HEK293 (cell line): Measurements from ENCODE around the gene PSMD12.

ENCODE experiments used
- CTCF ChIA-PET: fragments of 350-600 bp; formaldehyde crosslinking; extraction: SDS; loops from one replicate; lab custom pipeline; 2021; ENCODE audit warnings: antibody characterized with exemption; lab: Yijun Ruan, JAX
- POLR2A ChIA-PET: fragments of 300-600 bp; formaldehyde crosslinking; extraction: SDS; loops from one replicate; lab custom pipeline; 2020; ENCODE audit warnings: antibody characterized with exemption, inconsistent platforms; lab: Yijun Ruan, JAX
- H3K27ac ChIP-seq: fragments of 200-500 bp; sonication (Bioruptor generic); 2 replicates; pipeline ENCODE4 v1.5.1; 2014; ENCODE audit warnings: low read depth, low read length, control low read depth, inconsistent platforms; ENCODE audit errors: extremely low read depth
- H3K36me3 ChIP-seq, 2 experiments: fragments of 200-500 bp in 1 of 2; sonication (Bioruptor generic) in 1 of 2; 1 replicate in 1 of 2; 2 replicates in 1 of 2; pipeline ENCODE4 v1.5.1; 2014 to 2017; ENCODE audit warnings: inconsistent platforms in 2 of 2, low read length in 2 of 2; ENCODE audit not compliant: control insufficient read depth in 2 of 2, insufficient read depth in 1 of 2
- H3K4me1 ChIP-seq: fragments of 200-500 bp; sonication (Bioruptor generic); 2 replicates; pipeline ENCODE4 v1.5.1; 2014; ENCODE audit warnings: mild to moderate bottlenecking, low read length, inconsistent platforms; ENCODE audit not compliant: control insufficient read depth, insufficient read depth
- H3K4me3 ChIP-seq: 2 replicates; pipeline ENCODE4 v1.5.1; 2011; ENCODE audit warnings: low read depth, mild to moderate bottlenecking, control low read depth, low read length, moderate library complexity
- H3K9me3 ChIP-seq: fragments of 200-500 bp; sonication (Bioruptor generic); 2 replicates; pipeline ENCODE4 v1.5.1; 2014; ENCODE audit warnings: low read depth, low read length, inconsistent platforms; ENCODE audit not compliant: control insufficient read depth, insufficient read depth
- IKZF3 ChIP-seq: fragments of 450-650 bp; IDR thresholded peaks from 2 replicates; pipeline ENCODE4 v1.5.0; 2018; ENCODE audit warnings: missing biosample characterization, mild to moderate bottlenecking, missing genetic modification characterization, moderate library complexity
- KLF16 ChIP-seq: fragments of 450-650 bp; formaldehyde crosslinking; IDR thresholded peaks from 2 replicates; pipeline ENCODE4 v1.5.1; 2017; ENCODE audit warnings: missing biosample characterization, missing genetic modification characterization
- MYNN ChIP-seq: fragments of 450-650 bp; formaldehyde crosslinking; IDR thresholded peaks from 2 replicates; pipeline ENCODE4 v1.5.1; 2016; ENCODE audit warnings: missing biosample characterization, missing genetic modification characterization, borderline replicate concordance
- ZFHX2 ChIP-seq: fragments of 450-650 bp; formaldehyde crosslinking; conservative IDR thresholded peaks from 2 replicates; pipeline ENCODE4 v1.5.1; 2016; ENCODE audit warnings: missing biosample characterization, missing genetic modification characterization
- ZNF121 ChIP-seq: fragments of 450-650 bp; formaldehyde crosslinking; IDR thresholded peaks from 2 replicates; pipeline ENCODE4 v1.5.1; 2016; ENCODE audit warnings: missing biosample characterization, missing genetic modification characterization
- ZNF292 ChIP-seq: fragments of 450-650 bp; formaldehyde crosslinking; IDR thresholded peaks from 2 replicates; pipeline ENCODE4 v1.5.1; 2016; ENCODE audit warnings: low read depth, missing biosample characterization, missing genetic modification characterization, borderline replicate concordance
- ZNF416 ChIP-seq: fragments of 450-650 bp; formaldehyde crosslinking; IDR thresholded peaks from 2 replicates; pipeline ENCODE4 v1.5.1; 2016; ENCODE audit warnings: missing biosample characterization, missing genetic modification characterization
- ZNF514 ChIP-seq: fragments of 450-650 bp; formaldehyde crosslinking; IDR thresholded peaks from 2 replicates; pipeline ENCODE4 v1.5.1; 2016; ENCODE audit warnings: missing biosample characterization, missing genetic modification characterization
- ZNF555 ChIP-seq: fragments of 450-650 bp; formaldehyde crosslinking; conservative IDR thresholded peaks from 2 replicates; pipeline ENCODE4 v1.5.1; 2017; ENCODE audit warnings: missing biosample characterization, mild to moderate bottlenecking, missing genetic modification characterization, inconsistent platforms
- ZNF596 ChIP-seq: fragments of 450-650 bp; IDR thresholded peaks from 2 replicates; pipeline ENCODE4 v1.5.0; 2018; ENCODE audit warnings: missing biosample characterization, mild to moderate bottlenecking, missing genetic modification characterization, moderate library complexity
- ZNF629 ChIP-seq: fragments of 450-650 bp; formaldehyde crosslinking; IDR thresholded peaks from 2 replicates; pipeline ENCODE4 v1.5.1; 2017; ENCODE audit warnings: missing biosample characterization, missing genetic modification characterization
- ZNF664 ChIP-seq: fragments of 450-650 bp; formaldehyde crosslinking; IDR thresholded peaks from 2 replicates; pipeline ENCODE4 v1.5.1; 2016; ENCODE audit warnings: missing biosample characterization, missing genetic modification characterization
- ZNF785 ChIP-seq: fragments of 450-650 bp; formaldehyde crosslinking; IDR thresholded peaks from 2 replicates; pipeline ENCODE4 v1.5.1; 2016; ENCODE audit warnings: missing biosample characterization, missing genetic modification characterization
- ZNF830 ChIP-seq: fragments of 450-650 bp; IDR thresholded peaks from 2 replicates; pipeline ENCODE4 v1.5.0; 2018; ENCODE audit warnings: missing biosample characterization, missing genetic modification characterization, low read depth, mild to moderate bottlenecking, moderate library complexity
- TF ChIP-seq, protein P1 (sequence below): fragments of 450-650 bp; formaldehyde crosslinking; IDR thresholded peaks from 2 replicates; pipeline ENCODE4 v1.5.1; 2016; ENCODE audit warnings: missing biosample characterization, missing genetic modification characterization
- TF ChIP-seq, protein P2 (sequence below): fragments of 450-650 bp; formaldehyde crosslinking; IDR thresholded peaks from 2 replicates; pipeline ENCODE4 v1.5.1; 2016; ENCODE audit warnings: missing biosample characterization, missing genetic modification characterization
- TF ChIP-seq, protein P3 (sequence below): fragments of 450-650 bp; formaldehyde crosslinking; IDR thresholded peaks from 2 replicates; pipeline ENCODE4 v1.5.1; 2016; ENCODE audit warnings: missing biosample characterization, missing genetic modification characterization
- TF ChIP-seq, protein P4 (sequence below): fragments of 450-650 bp; formaldehyde crosslinking; IDR thresholded peaks from 2 replicates; pipeline ENCODE4 v1.5.1; 2016; ENCODE audit warnings: missing biosample characterization, missing genetic modification characterization

PSMD12 gene

DNA sequence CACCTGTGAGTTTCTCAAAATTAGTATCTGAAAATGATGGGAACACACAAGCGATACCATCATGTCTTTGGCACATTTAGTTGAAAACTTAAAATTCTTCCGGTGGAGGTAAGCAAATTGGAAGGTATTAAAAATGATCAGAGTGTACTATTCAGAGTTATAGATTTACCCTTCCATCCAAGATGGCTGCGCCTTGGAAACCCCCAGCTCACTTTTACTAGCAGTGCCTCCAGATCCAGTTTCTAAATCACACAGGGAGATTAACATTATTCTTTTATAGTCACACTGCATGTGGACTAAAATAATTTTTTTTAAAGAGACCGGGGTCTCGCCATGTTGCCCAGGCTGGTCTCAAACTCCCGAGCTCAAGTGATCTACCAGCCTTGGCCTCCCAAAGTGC lies 25.7 kb upstream of the PSMD12 start:
- TF ChIP-seq ZNF596 (no peak), ZNF830 (no peak), ZNF416 (tag by site-specific recombination) (no peak), KLF16 (tag by site-specific recombination) (no peak), ZNF292 (tag by site-specific recombination) (no peak), IKZF3 (tag by site-specific recombination) (no peak), ZNF664 (tag by site-specific recombination) (no peak), MYNN (tag by site-specific recombination) (no peak), ZNF629 (tag by site-specific recombination) (no peak), ZNF121 (tag by site-specific recombination) (no peak), ZNF514 (tag by site-specific recombination) (no peak), ZNF785 (tag by site-specific recombination) (no peak), ZNF555 (tag by site-specific recombination) (no peak), ZFHX2 (tag by site-specific recombination) (no peak)
- TF ChIP-seq, protein P1, sequence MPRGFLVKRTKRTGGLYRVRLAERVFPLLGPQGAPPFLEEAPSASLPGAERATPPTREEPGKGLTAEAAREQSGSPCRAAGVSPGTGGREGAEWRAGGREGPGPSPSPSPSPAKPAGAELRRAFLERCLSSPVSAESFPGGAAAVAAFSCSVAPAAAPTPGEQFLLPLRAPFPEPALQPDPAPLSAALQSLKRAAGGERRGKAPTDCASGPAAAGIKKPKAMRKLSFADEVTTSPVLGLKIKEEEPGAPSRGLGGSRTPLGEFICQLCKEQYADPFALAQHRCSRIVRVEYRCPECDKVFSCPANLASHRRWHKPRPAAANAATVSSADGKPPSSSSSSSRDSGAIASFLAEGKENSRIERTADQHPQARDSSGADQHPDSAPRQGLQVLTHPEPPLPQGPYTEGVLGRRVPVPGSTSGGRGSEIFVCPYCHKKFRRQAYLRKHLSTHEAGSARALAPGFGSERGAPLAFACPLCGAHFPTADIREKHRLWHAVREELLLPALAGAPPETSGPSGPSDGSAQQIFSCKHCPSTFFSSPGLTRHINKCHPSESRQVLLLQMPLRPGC (tag by site-specific recombination): no peak
- TF ChIP-seq, protein P2, sequence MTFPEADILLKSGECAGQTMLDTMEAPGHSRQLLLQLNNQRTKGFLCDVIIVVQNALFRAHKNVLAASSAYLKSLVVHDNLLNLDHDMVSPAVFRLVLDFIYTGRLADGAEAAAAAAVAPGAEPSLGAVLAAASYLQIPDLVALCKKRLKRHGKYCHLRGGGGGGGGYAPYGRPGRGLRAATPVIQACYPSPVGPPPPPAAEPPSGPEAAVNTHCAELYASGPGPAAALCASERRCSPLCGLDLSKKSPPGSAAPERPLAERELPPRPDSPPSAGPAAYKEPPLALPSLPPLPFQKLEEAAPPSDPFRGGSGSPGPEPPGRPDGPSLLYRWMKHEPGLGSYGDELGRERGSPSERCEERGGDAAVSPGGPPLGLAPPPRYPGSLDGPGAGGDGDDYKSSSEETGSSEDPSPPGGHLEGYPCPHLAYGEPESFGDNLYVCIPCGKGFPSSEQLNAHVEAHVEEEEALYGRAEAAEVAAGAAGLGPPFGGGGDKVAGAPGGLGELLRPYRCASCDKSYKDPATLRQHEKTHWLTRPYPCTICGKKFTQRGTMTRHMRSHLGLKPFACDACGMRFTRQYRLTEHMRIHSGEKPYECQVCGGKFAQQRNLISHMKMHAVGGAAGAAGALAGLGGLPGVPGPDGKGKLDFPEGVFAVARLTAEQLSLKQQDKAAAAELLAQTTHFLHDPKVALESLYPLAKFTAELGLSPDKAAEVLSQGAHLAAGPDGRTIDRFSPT (tag by site-specific recombination): no peak
- TF ChIP-seq, protein P3, sequence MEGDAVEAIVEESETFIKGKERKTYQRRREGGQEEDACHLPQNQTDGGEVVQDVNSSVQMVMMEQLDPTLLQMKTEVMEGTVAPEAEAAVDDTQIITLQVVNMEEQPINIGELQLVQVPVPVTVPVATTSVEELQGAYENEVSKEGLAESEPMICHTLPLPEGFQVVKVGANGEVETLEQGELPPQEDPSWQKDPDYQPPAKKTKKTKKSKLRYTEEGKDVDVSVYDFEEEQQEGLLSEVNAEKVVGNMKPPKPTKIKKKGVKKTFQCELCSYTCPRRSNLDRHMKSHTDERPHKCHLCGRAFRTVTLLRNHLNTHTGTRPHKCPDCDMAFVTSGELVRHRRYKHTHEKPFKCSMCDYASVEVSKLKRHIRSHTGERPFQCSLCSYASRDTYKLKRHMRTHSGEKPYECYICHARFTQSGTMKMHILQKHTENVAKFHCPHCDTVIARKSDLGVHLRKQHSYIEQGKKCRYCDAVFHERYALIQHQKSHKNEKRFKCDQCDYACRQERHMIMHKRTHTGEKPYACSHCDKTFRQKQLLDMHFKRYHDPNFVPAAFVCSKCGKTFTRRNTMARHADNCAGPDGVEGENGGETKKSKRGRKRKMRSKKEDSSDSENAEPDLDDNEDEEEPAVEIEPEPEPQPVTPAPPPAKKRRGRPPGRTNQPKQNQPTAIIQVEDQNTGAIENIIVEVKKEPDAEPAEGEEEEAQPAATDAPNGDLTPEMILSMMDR (tag by site-specific recombination): no peak
- TF ChIP-seq, protein P4, sequence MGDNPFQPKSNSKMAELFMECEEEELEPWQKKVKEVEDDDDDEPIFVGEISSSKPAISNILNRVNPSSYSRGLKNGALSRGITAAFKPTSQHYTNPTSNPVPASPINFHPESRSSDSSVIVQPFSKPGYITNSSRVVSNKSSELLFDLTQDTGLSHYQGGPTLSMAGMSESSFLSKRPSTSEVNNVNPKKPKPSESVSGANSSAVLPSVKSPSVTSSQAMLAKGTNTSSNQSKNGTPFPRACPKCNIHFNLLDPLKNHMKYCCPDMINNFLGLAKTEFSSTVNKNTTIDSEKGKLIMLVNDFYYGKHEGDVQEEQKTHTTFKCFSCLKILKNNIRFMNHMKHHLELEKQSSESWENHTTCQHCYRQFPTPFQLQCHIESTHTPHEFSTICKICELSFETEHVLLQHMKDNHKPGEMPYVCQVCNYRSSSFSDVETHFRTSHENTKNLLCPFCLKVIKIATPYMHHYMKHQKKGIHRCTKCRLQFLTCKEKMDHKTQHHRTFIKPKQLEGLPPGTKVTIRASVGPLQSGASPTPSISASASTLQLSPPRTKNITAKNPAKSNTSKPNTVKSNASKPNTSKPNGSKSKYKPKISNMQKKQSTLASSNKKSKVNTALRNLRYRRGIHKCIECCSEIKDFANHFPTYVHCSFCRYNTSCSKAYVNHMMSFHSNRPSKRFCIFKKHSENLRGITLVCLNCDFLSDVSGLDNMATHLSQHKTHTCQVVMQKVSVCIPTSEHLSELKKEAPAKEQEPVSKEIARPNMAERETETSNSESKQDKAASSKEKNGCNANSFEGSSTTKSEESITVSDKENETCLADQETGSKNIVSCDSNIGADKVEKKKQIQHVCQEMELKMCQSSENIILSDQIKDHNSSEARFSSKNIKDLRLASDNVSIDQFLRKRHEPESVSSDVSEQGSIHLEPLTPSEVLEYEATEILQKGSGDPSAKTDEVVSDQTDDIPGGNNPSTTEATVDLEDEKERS (tag by site-specific recombination): no peak
- Histone ChIP-seq H3K4me3 (no peak overlapping the region), H3K27ac (no peak overlapping the region), H3K36me3 (no peaks in the 10 kb centered on the region; a peak in 1 of 3 replicates), H3K4me1 (peaks cover 11% of the 10 kb centered on the region), H3K9me3 (no peaks in the 10 kb centered on the region)
- ChIA-PET POLR2A (no interaction called here), CTCF (no interaction called here)
